CD14-positive monocyte (primary cell): ENCODE measurements around the gene ARID3B. TPM values are rescaled to one million over a fixed set of nuclear protein-coding genes. Genes with fewer than 3 reads are reported as not detected.

Source experiments
- DNase-seq, 3 donors: peaks; one replicate each; pipeline ENCODE4 v3.0.0-alpha.2; 2011 to 2022
- H2AFZ ChIP-seq: 2 replicates; pipeline ENCODE4 v1.6.0; 2012; ENCODE audit warnings: mild to moderate bottlenecking, low read depth, low read length, inconsistent platforms; ENCODE audit not compliant: insufficient read depth, poor library complexity, severe bottlenecking
- H3K27ac ChIP-seq, 2 donors: 1 replicate in 1 of 2; 2 replicates in 1 of 2; pipeline ENCODE4 v1.5.1; 2012 to 2013; ENCODE audit warnings: low read length in 2 of 2, control low read depth in 1 of 2, inconsistent platforms in 1 of 2, low read depth in 1 of 2, mild to moderate bottlenecking in 1 of 2
- H3K27me3 ChIP-seq, 2 donors: one replicate each; pipeline versions ENCODE4 v1.6.0 to v1.6.1; 2011 to 2013; ENCODE audit warnings: low read length in 2 of 2; ENCODE audit not compliant: control insufficient read depth in 2 of 2, insufficient read depth in 2 of 2
- H3K36me3 ChIP-seq, 2 donors: replicated peaks in 1 of 2; 1 replicate in 1 of 2; 2 replicates in 1 of 2; pipeline versions ENCODE4 v1.5.1 to v1.6.1; 2012 to 2013; ENCODE audit warnings: low read length in 2 of 2, control low read depth in 1 of 2, inconsistent platforms in 1 of 2, mild to moderate bottlenecking in 1 of 2; ENCODE audit not compliant: insufficient read depth in 2 of 2, control insufficient read depth in 1 of 2
- H3K4me1 ChIP-seq, 2 donors: 1 replicate in 1 of 2; 2 replicates in 1 of 2; pipeline versions ENCODE4 v1.5.1 to v1.6.1; 2012 to 2013; ENCODE audit warnings: low read length in 2 of 2, control low read depth in 1 of 2, inconsistent platforms in 1 of 2, mild to moderate bottlenecking in 1 of 2, moderate library complexity in 1 of 2; ENCODE audit not compliant: insufficient read depth in 2 of 2, control insufficient read depth in 1 of 2
- H3K4me2 ChIP-seq: replicated peaks from 2 replicates; pipeline ENCODE3; 2012; ENCODE audit warnings: low read length, moderate library complexity, mild to moderate bottlenecking; ENCODE audit not compliant: poor library complexity, severe bottlenecking; ENCODE audit errors: extremely low read depth
- H3K4me3 ChIP-seq, 3 experiments: fragments of 200-600 bp in 1 of 3; sonication (generic) in 1 of 3; replicated peaks in 1 of 3; 1 replicate in 2 of 3; 2 replicates in 1 of 3; pipeline ENCODE4 v1.5.1; 2011 to 2013; ENCODE audit warnings: low read length in 3 of 3, mild to moderate bottlenecking in 3 of 3, control low read depth in 2 of 3, low read depth in 2 of 3, inconsistent platforms in 1 of 3, moderate library complexity in 1 of 3
- H3K79me2 ChIP-seq: 2 replicates; pipeline ENCODE4 v1.6.0; 2012; ENCODE audit warnings: mild to moderate bottlenecking, control low read depth, inconsistent platforms, low read length, moderate library complexity; ENCODE audit not compliant: insufficient read depth
- H3K9ac ChIP-seq: 2 replicates; pipeline ENCODE4 v1.6.0; 2017; ENCODE audit warnings: low read length, mild to moderate bottlenecking; ENCODE audit not compliant: insufficient read depth, poor library complexity, severe bottlenecking
- H3K9me3 ChIP-seq, 2 donors: replicated peaks in 1 of 2; 1 replicate in 1 of 2; 2 replicates in 1 of 2; pipeline versions ENCODE4 v1.5.1 to v1.6.1; 2012 to 2013; ENCODE audit warnings: low read length in 2 of 2, control low read depth in 1 of 2; ENCODE audit not compliant: control insufficient read depth in 1 of 2, insufficient read depth in 1 of 2
- H4K20me1 ChIP-seq: 2 replicates; pipeline ENCODE4 v1.6.0; 2012; ENCODE audit warnings: mild to moderate bottlenecking, low read length, control low read depth, moderate library complexity; ENCODE audit not compliant: insufficient read depth
- H3K27ac Mint-ChIP-seq, 7 donors: one replicate each; pipeline ENCODE4 v1.8.0; 2020; ENCODE audit warnings: mild to moderate bottlenecking in 7 of 7, mixed read lengths in 7 of 7, moderate library complexity in 6 of 7, inconsistent platforms in 2 of 7
- H3K27me3 Mint-ChIP-seq, 3 donors: one replicate each; pipeline ENCODE4 v1.8.0; 2021 to 2022; ENCODE audit warnings: low read depth in 3 of 3, mild to moderate bottlenecking in 3 of 3, mixed read lengths in 3 of 3, moderate library complexity in 3 of 3, inconsistent platforms in 1 of 3
- H3K36me3 Mint-ChIP-seq, 2 donors: one replicate each; pipeline ENCODE4 v1.8.0; 2020; ENCODE audit warnings: mixed read lengths in 2 of 2, inconsistent platforms in 1 of 2, mild to moderate bottlenecking in 1 of 2
- H3K4me1 Mint-ChIP-seq: one replicate; pipeline ENCODE4 v1.8.0; 2020; ENCODE audit warnings: mild to moderate bottlenecking, mixed read lengths
- H3K4me3 Mint-ChIP-seq, 2 donors: one replicate each; pipeline ENCODE4 v1.8.0; 2020; ENCODE audit warnings: mild to moderate bottlenecking in 2 of 2, mixed read lengths in 2 of 2, moderate library complexity in 1 of 2
- H3K9me3 Mint-ChIP-seq, 7 donors: one replicate each; pipeline ENCODE4 v1.8.0; 2020 to 2022; ENCODE audit warnings: mixed read lengths in 7 of 7, mild to moderate bottlenecking in 6 of 7, moderate library complexity in 6 of 7, inconsistent platforms in 2 of 7
- CTCF ChIP-seq: fragments of 200-600 bp; IDR thresholded peaks from one replicate; pipeline ENCODE4 v1.8.0; 2022; ENCODE audit warnings: antibody characterized with exemption, mild to moderate bottlenecking
- WGBS: methylation state at CpG from one replicate; pipeline ENCODE4 v1.1.5; 2013; ENCODE audit warnings: missing lambda C conversion rate; ENCODE audit not compliant: insufficient coverage; 5-methylcytosine and 5-hydroxymethylcytosine counted together
- intact Hi-C, 2 donors: fragments of 100-400 bp; cut with micrococcal nuclease; formaldehyde crosslinking; loops; one replicate each; pipeline versions ENCODE4 v1.15.0 to v1.15.1; 2023
- polyA plus RNA-seq, 3 donors: library from polyadenylated mRNA; depleted of rRNA in 1 of 3; unstranded in 2 of 3; stranded (reverse) in 1 of 3; fragments of 300-500 nt in 2 of 3; fragments of >200 nt in 1 of 3; fragmentation: Illumina TruSeq in 2 of 3; gene quantifications; 1 replicate in 2 of 3; 2 replicates in 1 of 3; pipeline ENCODE4 v1.2.3, GENCODE V29; 2012 to 2021

The ARID3B gene
- polyA plus RNA-seq, 3 donors = 2.3 to 17.4 (median 4.4) TPM

GRCh38 chr15:74549816-74550215 lies 8.8 kb downstream of the ARID3B start:
- intact Hi-C loops = loop anchor here (5.0 to 10.0 kb wide), 5 partner anchors 38 to 905 kb away; partner anchors contain the start of genes CLK3 (in 2 of the 2) and SIN3A (in 1 of the 2)
- 17% methylated on average over 3 of the region's 5 CpGs for WGBS
- no peak for TF ChIP-seq CTCF
- Mint-ChIP-seq H3K4me1 (peaks cover 39% of the 10 kb centered on the region), H3K4me3 (no peak overlapping the region), H3K27me3 (peaks cover 2 to 6% (median 2%) of the 10 kb centered on the region in 3 donors), H3K36me3 (peaks cover 67 to 77% of the 10 kb centered on the region in 2 donors), H3K9me3 (peaks cover 0 to under 1% (median 0%) of the 10 kb centered on the region in 7 donors), H3K27ac (no peak overlapping the region)
- no peaks in the 10 kb centered on the region for H3K9me3 ChIP-seq
- no peak overlapping the region for H3K4me3 ChIP-seq
- H4K20me1 ChIP-seq = peaks cover 96% of the 10 kb centered on the region
- no peak overlapping the region for H3K4me2 ChIP-seq
- H2AFZ ChIP-seq = no peak overlapping the region
- H3K27ac ChIP-seq = no peak overlapping the region
- peak in 2 of 3 donors; percentile 6 to 23 for DNase-seq
- peaks cover 33 to 58% of the 10 kb centered on the region in 2 donors for H3K36me3 ChIP-seq
- peaks cover 34% of the 10 kb centered on the region for H3K79me2 ChIP-seq
- H3K27me3 ChIP-seq = no peaks in the 10 kb centered on the region
- H3K9ac ChIP-seq = no peak overlapping the region
- H3K4me1 ChIP-seq = peaks cover 27 to 30% of the 10 kb centered on the region in 2 donors

- Histone ChIP-seq H3K4me3 (no peak overlapping the region), H3K27me3 (no peaks in the 10 kb centered on the region), H4K20me1 (peaks cover 90% of the 10 kb centered on the region), H2AFZ (no peak overlapping the region), H3K9me3 (no peaks in the 10 kb centered on the region), H3K9ac (no peak overlapping the region), H3K4me1 (peaks cover 9 to 11% of the 10 kb centered on the region in 2 donors), H3K4me2 (no peak overlapping the region), H3K79me2 (peaks cover 33% of the 10 kb centered on the region), H3K36me3 (peaks cover 33 to 65% of the 10 kb centered on the region in 2 donors), H3K27ac (no peak overlapping the region)
- WGBS = no CpG with 5 or more reads among the region's 3 CpGs
- Mint-ChIP-seq H3K4me1 (peaks cover 20% of the 10 kb centered on the region), H3K27ac (peak overlapping the region in 1 of 7 donors; percentile 16), H3K4me3 (no peak overlapping the region), H3K27me3 (peaks cover 0 to 2% (median 2%) of the 10 kb centered on the region in 3 donors), H3K36me3 (peaks cover 68 to 81% of the 10 kb centered on the region in 2 donors), H3K9me3 (no peaks in the 10 kb centered on the region)
- intact Hi-C loops = loop anchor here in 1 of 2 donors (5.0 kb wide), 1 partner anchor 54 kb away; no protein-coding TSS in a partner anchor
- no peak for TF ChIP-seq CTCF
- no peak for DNase-seq
Observed at GRCh38 chr15:74551714-74552113, 10.7 kb downstream of the ARID3B start.
